Measurements from ENCODE around the gene ACOT6.

- no peak for TF ChIP-seq CTCF (conservative IDR thresholded peaks at IDR 0.05)
- TF ChIP-seq ZFX (IDR thresholded peaks at IDR 0.05), result no peak
Observed at GRCh38 chr14:73610687-73611086, 1.6 kb upstream of the ACOT6 start.

All from C4-2B (cell line).